ENCODE results near the gene NT5M. TPM values are rescaled to one million over a fixed set of nuclear protein-coding genes. Genes with fewer than 3 reads are reported as not detected.

The NT5M gene
- total and polyA plus RNA-seq, 4 donors = 4.1 to 18.2 (median 11.6) TPM

DNA sequence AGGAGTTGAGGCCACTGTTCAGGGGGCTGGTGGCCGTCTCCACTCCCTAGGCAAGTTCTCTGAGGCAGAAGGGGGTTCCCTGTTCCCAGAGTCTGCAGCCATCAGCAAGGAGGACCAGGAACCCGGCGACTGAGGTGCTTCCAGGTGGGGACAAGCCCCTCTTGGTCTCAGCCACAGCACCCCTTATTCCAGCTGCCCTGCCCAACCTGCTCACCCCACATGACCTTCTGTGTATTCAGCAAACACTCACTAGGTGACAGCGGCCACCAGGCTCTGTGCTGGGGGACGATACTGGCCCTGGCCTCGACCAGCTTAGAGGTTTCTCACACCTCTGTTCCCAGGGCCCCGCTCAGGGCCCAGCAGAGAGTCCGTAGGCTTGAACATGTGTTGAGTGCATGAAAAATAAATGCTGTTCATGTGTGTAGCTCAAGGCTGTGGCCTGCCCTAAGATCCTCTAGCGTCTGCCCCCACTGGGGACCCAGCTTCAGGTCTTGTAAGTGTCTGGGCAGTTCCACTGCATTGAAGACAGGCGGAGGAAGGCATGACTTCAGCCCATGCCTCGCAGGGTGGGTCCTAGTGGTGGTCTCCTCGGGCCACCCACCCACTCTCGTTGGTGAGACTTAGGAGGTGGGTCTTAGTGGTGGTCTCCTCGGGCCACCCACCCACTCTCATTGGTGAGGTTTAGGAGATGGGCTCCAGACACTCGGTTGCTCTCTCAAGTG lies 44.2 kb downstream of the NT5M start:
- Histone ChIP-seq H3K27ac (ENCODE audit: low read depth, low read length) (no peak overlapping the region), H3K27me3 (ENCODE audit: control insufficient read depth, insufficient read depth, low read length) (no peaks in the 10 kb centered on the region), H3K4me3 (ENCODE audit: low read depth, low read length) (no peak overlapping the region), H3K4me1 (ENCODE audit: control insufficient read depth, insufficient read depth, low read length) (peaks cover 13% of the 10 kb centered on the region), H3K9me3 (ENCODE audit: control insufficient read depth, insufficient read depth, low read length) (no peaks in the 10 kb centered on the region), H3K36me3 (ENCODE audit: control insufficient read depth, insufficient read depth, low read length) (peaks cover 46% of the 10 kb centered on the region)
- WGBS (ENCODE audit: insufficient coverage) = 96% methylated on average over 9 of the region's 15 CpGs
- DNase-seq (ENCODE audit: low read depth in 4 of 6, low spot score in 6 of 6) = no peak

DNA sequence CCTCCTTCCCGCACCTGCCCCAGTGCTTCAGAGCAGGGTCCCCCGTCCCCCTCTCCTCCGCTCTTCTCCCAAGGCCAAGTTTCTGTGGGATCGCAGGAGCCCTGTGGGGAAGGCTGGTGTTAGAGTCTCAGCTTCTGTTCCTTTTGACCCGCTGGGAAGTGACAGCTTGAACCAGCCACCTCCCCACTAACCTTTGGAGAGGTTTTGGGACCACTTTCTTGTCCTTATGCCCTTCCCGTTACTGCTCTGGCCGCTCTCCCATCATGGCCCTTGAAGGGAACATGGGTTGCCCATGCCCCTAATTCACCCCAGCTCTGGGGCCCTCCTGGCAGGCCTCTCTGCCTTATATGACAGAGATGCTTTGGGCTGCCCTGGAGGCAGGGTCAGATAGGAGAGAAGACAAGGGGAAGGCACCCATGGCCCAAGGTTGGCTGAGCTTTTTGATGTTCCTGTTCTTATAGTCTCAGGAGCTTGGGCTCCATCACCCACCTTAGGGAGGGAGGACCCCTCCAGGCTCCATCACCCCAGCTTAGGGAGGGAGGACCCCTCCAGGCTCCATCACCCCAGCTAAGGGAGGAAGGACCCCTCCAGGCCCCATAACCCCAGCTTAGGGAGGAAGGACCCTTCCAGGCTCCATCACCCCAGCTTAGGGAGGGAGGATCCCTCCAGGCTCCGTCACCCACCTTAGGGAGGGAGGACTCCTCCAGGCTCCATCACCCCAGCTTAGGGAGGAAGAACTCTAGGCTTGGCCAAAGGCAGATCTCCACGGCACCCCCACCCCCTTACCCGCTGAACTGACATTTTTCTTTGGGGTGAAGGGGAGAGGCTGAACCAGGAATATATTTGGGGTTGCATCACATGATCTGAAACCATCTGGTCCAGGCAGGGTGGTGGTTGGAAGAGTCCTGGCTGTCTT lies 45.0 kb downstream of the NT5M start:
- DNase-seq (ENCODE audit: low read depth in 4 of 6, low spot score in 6 of 6) = no peak
- Histone ChIP-seq H3K27ac (ENCODE audit: low read depth, low read length) (no peak overlapping the region), H3K4me1 (ENCODE audit: control insufficient read depth, insufficient read depth, low read length) (peaks cover 20% of the 10 kb centered on the region), H3K36me3 (ENCODE audit: control insufficient read depth, insufficient read depth, low read length) (peaks cover 41% of the 10 kb centered on the region), H3K9me3 (ENCODE audit: control insufficient read depth, insufficient read depth, low read length) (no peaks in the 10 kb centered on the region), H3K4me3 (ENCODE audit: low read depth, low read length) (no peak overlapping the region), H3K27me3 (ENCODE audit: control insufficient read depth, insufficient read depth, low read length) (no peaks in the 10 kb centered on the region)
- 85% methylated on average over 1 of the region's 10 CpGs for WGBS (ENCODE audit: insufficient coverage)

- peaks cover 34% of the 10 kb centered on the region for H3K36me3 ChIP-seq (ENCODE audit: control insufficient read depth, insufficient read depth, low read length)
- H3K9me3 ChIP-seq (ENCODE audit: control insufficient read depth, insufficient read depth, low read length) = no peaks in the 10 kb centered on the region
- WGBS (ENCODE audit: insufficient coverage) = 81% methylated on average over 8 of the region's 11 CpGs
- H3K4me1 ChIP-seq (ENCODE audit: control insufficient read depth, insufficient read depth, low read length) = peaks cover 19% of the 10 kb centered on the region
- no peak for DNase-seq (ENCODE audit: low read depth in 4 of 6, low spot score in 6 of 6)
- H3K4me3 ChIP-seq (ENCODE audit: low read depth, low read length) = no peak overlapping the region
- no peaks in the 10 kb centered on the region for H3K27me3 ChIP-seq (ENCODE audit: control insufficient read depth, insufficient read depth, low read length)
- H3K27ac ChIP-seq (ENCODE audit: low read depth, low read length) = no peak overlapping the region
Measured at GRCh38 chr17:17348872-17349723, 45.9 kb downstream of the NT5M start.

- DNase-seq (ENCODE audit: low read depth in 4 of 6, low spot score in 6 of 6) = no peak
- H3K4me1 ChIP-seq (ENCODE audit: control insufficient read depth, insufficient read depth, low read length) = peaks cover 16% of the 10 kb centered on the region
- H3K9me3 ChIP-seq (ENCODE audit: control insufficient read depth, insufficient read depth, low read length) = no peaks in the 10 kb centered on the region
- H3K4me3 ChIP-seq (ENCODE audit: low read depth, low read length) = no peak overlapping the region
- no peaks in the 10 kb centered on the region for H3K27me3 ChIP-seq (ENCODE audit: control insufficient read depth, insufficient read depth, low read length)
- H3K27ac ChIP-seq (ENCODE audit: low read depth, low read length) = no peak overlapping the region
- H3K36me3 ChIP-seq (ENCODE audit: control insufficient read depth, insufficient read depth, low read length) = peaks cover 28% of the 10 kb centered on the region
- WGBS (ENCODE audit: insufficient coverage) = 65% methylated on average over 14 of the region's 14 CpGs
Measured at GRCh38 chr17:17349724-17350106, 46.5 kb downstream of the NT5M start.

GRCh38 chr17:17350491-17351355 lies 47.5 kb downstream of the NT5M start:
- no peak for DNase-seq (ENCODE audit: low read depth in 4 of 6, low spot score in 6 of 6)
- 86% methylated on average over 13 of the region's 19 CpGs for WGBS (ENCODE audit: insufficient coverage)
- Histone ChIP-seq H3K27ac (ENCODE audit: low read depth, low read length) (no peak overlapping the region), H3K27me3 (ENCODE audit: control insufficient read depth, insufficient read depth, low read length) (no peaks in the 10 kb centered on the region), H3K9me3 (ENCODE audit: control insufficient read depth, insufficient read depth, low read length) (no peaks in the 10 kb centered on the region), H3K36me3 (ENCODE audit: control insufficient read depth, insufficient read depth, low read length) (peaks cover 21% of the 10 kb centered on the region), H3K4me1 (ENCODE audit: control insufficient read depth, insufficient read depth, low read length) (peaks cover 26% of the 10 kb centered on the region), H3K4me3 (ENCODE audit: low read depth, low read length) (no peak overlapping the region)

GRCh38 chr17:17351356-17351891 lies 48.3 kb downstream of the NT5M start:
- Histone ChIP-seq H3K4me3 (ENCODE audit: low read depth, low read length) (no peak overlapping the region), H3K36me3 (ENCODE audit: control insufficient read depth, insufficient read depth, low read length) (peaks cover 14% of the 10 kb centered on the region), H3K27ac (ENCODE audit: low read depth, low read length) (no peak overlapping the region), H3K9me3 (ENCODE audit: control insufficient read depth, insufficient read depth, low read length) (no peaks in the 10 kb centered on the region), H3K4me1 (ENCODE audit: control insufficient read depth, insufficient read depth, low read length) (peaks cover 32% of the 10 kb centered on the region), H3K27me3 (ENCODE audit: control insufficient read depth, insufficient read depth, low read length) (no peaks in the 10 kb centered on the region)
- DNase-seq (ENCODE audit: low read depth in 4 of 6, low spot score in 6 of 6) = no peak
- WGBS (ENCODE audit: insufficient coverage) = 80% methylated on average over 16 of the region's 16 CpGs

DNA sequence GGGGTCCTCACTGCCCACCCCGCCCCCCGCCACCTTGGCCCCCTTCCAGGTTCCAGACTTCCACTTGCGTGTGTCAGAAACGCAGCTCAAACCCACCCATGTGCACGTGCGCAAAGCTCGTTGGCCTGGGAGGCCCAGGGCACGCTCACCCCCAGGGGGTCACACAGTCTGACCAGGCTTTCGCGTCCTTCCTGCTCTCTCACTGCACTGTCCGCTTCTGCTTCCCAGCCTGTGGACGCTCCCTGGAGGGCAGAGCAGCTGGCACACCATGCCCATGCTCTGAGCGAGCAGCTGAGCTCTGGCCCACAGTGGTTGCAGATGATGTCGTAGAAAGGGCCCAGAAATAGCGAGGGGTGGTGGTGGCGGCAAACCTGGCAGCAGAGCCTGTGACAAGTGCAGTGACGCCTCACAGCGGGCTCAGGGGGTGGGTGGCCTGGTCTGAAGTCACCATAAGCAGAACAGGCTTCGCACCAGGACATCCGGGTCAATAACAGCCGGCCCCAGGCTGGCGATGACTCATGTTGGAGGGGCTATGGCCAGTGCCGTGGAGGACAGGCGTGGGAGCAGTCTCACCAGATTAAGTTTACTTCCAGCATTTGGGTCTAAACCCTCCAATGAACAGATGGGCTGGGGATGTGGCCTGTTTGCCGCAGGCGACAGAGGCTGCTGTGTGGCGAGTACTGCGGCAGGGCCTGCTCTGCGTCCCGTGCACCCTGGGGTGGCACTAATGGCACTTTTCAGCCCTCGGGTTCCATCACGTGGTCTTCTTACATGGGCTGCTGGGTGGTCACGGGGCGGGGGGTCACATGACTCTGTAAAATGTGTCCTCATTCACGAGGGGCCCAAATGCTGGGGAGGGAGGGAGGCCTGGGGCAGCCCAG lies 49.0 kb downstream of the NT5M start:
- Histone ChIP-seq H3K4me3 (ENCODE audit: low read depth, low read length) (no peak overlapping the region), H3K27me3 (ENCODE audit: control insufficient read depth, insufficient read depth, low read length) (no peaks in the 10 kb centered on the region), H3K4me1 (ENCODE audit: control insufficient read depth, insufficient read depth, low read length) (peaks cover 35% of the 10 kb centered on the region), H3K27ac (ENCODE audit: low read depth, low read length) (no peak overlapping the region), H3K36me3 (ENCODE audit: control insufficient read depth, insufficient read depth, low read length) (peaks cover 6% of the 10 kb centered on the region), H3K9me3 (ENCODE audit: control insufficient read depth, insufficient read depth, low read length) (no peaks in the 10 kb centered on the region)
- WGBS (ENCODE audit: insufficient coverage) = 58% methylated on average over 34 of the region's 35 CpGs
- DNase-seq (ENCODE audit: low read depth in 4 of 6, low spot score in 6 of 6) = peak in 1 of 6 donors; percentile 34
